SK-N-SH (cell line): Measurements from ENCODE around the gene INTS6.

Experiments used
- CHD2 ChIP-seq: fragments of 150-350 bp; IDR thresholded peaks from 2 replicates; pipeline ENCODE4 v1.6.1; 2018; ENCODE audit warnings: low read length; ENCODE audit not compliant: partially characterized antibody
- EP300 ChIP-seq, 2 experiments: IDR thresholded peaks; 2 replicates each; pipeline versions ENCODE4 v1.4.0 to v1.6.1; 2012; ENCODE audit warnings: borderline replicate concordance in 1 of 2, low read depth in 1 of 2, low read length in 1 of 2
- EZH2phosphoT487 ChIP-seq: fragments of 200-600 bp; sonication (generic); IDR thresholded peaks from 2 replicates; pipeline ENCODE4 v1.6.1; 2017; ENCODE audit warnings: low read depth, mixed run types, mild to moderate bottlenecking, antibody characterized with exemption, moderate library complexity, borderline replicate concordance
- RAD21 ChIP-seq: IDR thresholded peaks from 2 replicates; pipeline ENCODE4 v1.6.1; 2012; ENCODE audit warnings: mild to moderate bottlenecking, low read length
- SIN3A ChIP-seq: IDR thresholded peaks from 2 replicates; pipeline ENCODE4 v1.6.1; 2012; ENCODE audit warnings: low read depth, mild to moderate bottlenecking, low read length, moderate library complexity, borderline replicate concordance
- SMC3 ChIP-seq: IDR thresholded peaks from 2 replicates; pipeline ENCODE4 v1.6.1; 2012; ENCODE audit warnings: low read depth, low read length, improper control_type of control experiment
- TAF1 ChIP-seq: IDR thresholded peaks from 2 replicates; pipeline ENCODE4 v1.6.1; 2012; ENCODE audit warnings: low read depth, mild to moderate bottlenecking, low read length, moderate library complexity, borderline replicate concordance
- YY1 ChIP-seq: IDR thresholded peaks from 2 replicates; pipeline ENCODE4 v1.4.0; 2012; ENCODE audit warnings: low read depth, mild to moderate bottlenecking
- TF ChIP-seq, protein P1 (sequence below): fragments of 200-600 bp; sonication (generic); IDR thresholded peaks from 2 replicates; pipeline ENCODE4 v1.6.1; 2017; ENCODE audit warnings: antibody characterized with exemption, mild to moderate bottlenecking, moderate library complexity
- TF ChIP-seq, protein P2 (sequence below): IDR thresholded peaks from 2 replicates; pipeline ENCODE4 v1.4.0; 2012; ENCODE audit warnings: low read depth

DNA sequence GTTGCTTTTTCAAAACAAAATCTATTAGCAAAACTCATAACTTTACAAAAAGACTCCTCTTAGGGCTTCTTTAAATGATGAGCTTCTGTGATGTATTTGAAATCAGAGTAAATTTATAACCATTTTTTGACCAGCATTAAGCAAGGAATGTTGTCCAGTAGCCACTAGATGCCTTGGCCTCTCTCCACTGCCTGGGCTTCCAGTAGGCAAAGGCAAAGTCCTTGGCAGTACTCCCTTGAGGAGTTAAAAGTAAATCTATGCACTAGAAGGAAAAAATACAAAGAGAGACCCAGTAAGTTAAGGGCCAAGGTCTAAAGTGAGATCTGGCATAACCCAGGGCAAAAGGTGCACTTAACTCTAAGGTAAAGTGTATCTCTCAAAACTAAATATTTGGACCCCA lies 103.8 kb downstream of the INTS6 start:
- TF ChIP-seq, protein P1, sequence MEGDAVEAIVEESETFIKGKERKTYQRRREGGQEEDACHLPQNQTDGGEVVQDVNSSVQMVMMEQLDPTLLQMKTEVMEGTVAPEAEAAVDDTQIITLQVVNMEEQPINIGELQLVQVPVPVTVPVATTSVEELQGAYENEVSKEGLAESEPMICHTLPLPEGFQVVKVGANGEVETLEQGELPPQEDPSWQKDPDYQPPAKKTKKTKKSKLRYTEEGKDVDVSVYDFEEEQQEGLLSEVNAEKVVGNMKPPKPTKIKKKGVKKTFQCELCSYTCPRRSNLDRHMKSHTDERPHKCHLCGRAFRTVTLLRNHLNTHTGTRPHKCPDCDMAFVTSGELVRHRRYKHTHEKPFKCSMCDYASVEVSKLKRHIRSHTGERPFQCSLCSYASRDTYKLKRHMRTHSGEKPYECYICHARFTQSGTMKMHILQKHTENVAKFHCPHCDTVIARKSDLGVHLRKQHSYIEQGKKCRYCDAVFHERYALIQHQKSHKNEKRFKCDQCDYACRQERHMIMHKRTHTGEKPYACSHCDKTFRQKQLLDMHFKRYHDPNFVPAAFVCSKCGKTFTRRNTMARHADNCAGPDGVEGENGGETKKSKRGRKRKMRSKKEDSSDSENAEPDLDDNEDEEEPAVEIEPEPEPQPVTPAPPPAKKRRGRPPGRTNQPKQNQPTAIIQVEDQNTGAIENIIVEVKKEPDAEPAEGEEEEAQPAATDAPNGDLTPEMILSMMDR, result no peak
- TF ChIP-seq TAF1 (no peak), SMC3 (no peak), YY1 (no peak), SIN3A (no peak), EZH2phosphoT487 (no peak), RAD21 (no peak), CHD2 (no peak), EP300 (IDR thresholded peaks at IDR 0.05; ENCODE audit: borderline replicate concordance in 1 of 2, low read depth in 1 of 2, low read length in 1 of 2) (no peak)
- TF ChIP-seq, protein P2, sequence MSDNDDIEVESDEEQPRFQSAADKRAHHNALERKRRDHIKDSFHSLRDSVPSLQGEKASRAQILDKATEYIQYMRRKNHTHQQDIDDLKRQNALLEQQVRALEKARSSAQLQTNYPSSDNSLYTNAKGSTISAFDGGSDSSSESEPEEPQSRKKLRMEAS, result no peak
